ENCODE results near the gene KCNE2.
"Not testable (repeated sequence)": the region's sequence is repeated elsewhere in the genome, so short reads cannot be mapped to it uniquely, and the experiment has no call there.

Gene KCNE2

DNA sequence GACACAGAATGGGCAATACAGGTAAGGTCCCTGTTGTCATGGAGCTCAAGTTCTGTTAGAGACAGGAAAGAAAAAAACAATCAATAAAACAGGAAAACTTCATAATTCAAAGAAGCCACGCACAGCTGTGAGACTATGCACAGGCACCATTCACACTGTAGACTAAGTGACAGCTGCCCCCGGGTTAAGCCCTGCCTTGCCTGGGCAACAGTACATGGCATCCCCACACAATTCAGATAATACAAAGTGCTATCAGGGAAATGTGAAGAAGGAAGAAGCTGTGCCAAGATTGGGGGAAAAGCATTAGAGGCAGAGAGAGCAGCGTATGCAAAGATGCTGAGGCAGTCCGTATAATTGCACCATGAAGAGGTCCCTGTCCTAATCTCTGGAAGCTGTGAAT is 9.0 kb upstream of the KCNE2 start:
- DNase-seq = no peak

DNA sequence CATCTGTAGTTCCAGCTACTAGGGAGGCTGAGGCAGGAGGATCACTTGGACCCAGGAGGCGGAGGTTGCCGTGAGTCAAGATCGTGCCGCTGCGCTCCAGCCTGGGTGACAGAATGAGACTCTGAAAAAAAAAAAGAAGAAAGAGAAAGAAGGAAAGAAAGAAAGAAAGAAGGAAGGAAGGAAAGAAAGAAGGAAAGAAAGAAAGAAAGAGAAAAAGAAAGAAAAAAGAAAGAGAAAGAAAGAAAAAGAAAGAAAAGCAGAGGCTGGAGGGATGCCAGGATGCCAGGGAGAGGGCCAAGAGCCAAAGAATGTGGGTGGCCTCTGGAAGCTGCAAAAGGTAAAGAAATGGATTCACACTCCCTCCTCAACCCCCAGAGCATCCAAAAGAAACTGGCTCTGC is 8.2 kb upstream of the KCNE2 start:
- no peak for DNase-seq

DNA sequence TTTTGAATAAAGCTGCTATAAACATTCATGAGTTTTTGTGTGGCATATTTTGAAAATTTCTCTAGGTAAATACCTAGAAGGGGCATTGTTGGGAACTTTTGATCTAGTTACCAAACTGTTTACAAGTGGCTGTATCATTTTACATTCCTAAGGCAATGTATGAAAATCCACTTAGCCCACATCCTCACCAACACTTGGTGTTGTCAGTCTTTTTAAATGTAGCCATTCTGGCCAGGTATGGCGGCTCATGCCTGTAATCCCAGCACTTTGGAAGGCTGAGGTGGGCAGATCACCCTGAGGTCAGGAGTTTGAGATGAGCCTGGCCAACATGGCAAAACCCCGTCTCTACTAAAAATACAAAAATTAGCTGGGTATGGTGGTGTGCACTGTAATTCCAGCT is 5.9 kb upstream of the KCNE2 start:
- no peak for DNase-seq

DNA sequence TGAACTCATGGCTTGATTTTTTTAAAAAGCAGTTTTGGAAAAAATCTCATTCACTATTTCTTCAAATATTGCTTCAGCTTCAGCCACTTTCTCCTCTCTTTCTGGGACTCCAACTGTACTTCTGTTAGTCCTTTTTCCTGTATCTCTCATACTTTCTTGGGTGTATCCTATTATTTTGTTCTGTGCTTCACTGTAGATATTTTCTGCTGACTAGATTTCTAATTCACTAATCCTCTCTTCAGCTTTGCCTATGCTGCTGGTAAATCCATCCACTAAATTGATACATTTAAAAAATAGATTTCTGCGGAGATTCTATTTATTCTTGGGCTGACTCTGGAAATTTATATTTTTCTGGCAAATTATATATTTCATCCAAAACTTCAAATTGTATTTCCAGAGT is 4.9 kb upstream of the KCNE2 start:
- no peak for DNase-seq

DNA sequence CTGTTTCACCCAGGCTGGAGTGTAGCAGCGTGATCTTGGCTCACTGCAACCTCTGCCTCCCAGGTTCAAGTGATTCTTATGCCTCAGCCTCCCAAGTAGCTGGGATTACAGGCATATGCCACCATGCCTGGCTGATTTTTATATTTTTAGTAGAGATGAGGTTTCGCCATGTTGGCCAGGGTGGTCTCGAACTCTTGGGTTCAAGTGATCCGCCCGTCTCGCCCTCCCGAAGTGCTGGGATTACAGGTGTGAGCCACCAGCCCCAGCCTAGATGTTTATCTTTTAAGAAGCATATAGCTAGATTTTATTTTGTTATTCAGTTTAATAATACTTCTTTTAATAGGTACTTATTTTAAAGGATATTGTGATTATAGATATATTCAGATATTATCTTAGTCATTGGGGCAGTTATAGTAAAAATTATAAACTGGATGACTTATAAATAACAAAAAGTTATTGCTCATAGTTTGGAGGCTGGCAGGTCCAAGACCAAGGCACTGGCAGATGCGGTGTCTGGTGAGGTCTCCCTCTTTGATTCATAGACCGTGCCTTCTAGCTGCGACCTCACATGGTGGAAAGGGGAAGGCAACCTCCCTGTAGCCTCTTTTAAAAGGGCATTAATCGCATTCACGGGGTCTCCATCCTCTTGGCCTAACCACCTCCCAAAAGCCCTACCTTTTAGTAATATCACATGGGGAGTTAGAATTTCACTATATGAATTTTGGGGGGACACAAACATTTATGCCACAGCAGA is 3.1 kb upstream of the KCNE2 start:
- no peak for DNase-seq

DNA sequence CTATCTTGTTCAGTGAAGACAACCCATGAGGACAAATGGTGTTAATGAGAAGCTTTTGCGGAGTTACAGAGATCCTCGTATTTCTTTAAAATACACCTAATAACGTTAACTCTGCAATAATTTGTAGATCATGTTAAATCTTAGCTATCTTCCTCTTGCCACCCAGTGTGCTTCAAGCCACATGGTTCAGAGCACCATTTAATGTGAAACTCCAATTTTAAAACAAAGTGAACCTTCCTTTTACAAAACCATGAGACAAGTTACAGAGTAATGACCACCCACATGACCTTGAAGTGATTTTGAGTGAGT is 1.7 kb upstream of the KCNE2 start:
- no peak for DNase-seq

DNA sequence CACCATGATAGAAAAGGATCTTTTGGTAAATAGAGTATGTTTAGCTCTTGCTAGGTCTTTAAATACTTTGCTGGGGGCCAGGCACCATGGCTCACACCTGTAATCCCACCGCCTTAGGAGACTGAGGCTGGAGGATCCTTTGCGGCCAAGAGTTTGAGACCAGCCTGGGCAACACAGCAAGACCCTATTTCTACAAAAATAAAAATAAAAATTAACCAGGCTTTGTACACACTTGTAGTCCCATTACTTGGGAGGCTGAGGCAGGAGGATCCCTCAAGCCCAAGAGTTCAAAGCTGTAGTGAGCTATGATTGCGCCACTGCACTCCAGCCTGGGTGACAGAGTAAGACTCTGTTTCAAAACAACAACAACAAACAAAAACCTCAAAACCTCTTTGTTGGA is 1.1 kb upstream of the KCNE2 start:
- no peak for DNase-seq

DNA sequence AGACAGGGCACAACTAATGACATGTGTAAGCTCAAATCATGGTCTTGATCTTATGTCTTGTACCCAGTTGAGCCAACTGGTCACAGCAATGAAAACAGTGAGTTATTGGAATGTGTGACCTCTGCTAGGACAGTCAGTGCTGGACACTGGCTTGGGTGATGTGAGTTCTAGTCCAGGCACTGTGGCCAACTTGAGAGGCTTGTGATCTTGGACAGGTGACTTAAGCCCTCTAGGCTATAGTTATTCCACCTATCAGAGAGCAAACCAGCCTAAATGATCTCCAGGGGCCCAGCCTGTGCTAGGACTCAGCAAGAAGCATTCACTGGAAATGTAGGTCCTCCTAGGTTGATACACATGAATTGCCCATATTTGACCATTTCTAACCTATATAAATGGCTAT is 1.1 kb downstream of the KCNE2 start:
- DNase-seq = no peak

DNA sequence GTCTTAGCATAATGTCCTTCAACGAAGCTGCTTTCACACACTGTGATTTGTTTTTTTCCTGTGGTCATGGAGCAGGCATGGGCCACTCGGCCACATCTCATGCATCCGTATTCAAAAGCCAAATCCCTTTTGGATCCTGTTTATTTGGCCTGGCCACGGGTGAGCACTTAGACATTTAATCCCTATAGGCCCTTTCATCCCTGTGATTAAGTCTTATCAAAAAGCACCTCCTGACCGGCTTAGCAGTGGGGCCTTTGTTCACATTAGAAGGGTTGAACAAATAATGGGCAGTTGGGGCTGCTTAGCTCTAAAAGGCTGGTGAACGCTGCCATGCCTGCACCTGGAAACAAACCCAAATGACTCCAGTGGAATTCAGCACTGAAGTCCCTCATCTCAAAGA is 2.0 kb downstream of the KCNE2 start:
- no peak for DNase-seq

DNA sequence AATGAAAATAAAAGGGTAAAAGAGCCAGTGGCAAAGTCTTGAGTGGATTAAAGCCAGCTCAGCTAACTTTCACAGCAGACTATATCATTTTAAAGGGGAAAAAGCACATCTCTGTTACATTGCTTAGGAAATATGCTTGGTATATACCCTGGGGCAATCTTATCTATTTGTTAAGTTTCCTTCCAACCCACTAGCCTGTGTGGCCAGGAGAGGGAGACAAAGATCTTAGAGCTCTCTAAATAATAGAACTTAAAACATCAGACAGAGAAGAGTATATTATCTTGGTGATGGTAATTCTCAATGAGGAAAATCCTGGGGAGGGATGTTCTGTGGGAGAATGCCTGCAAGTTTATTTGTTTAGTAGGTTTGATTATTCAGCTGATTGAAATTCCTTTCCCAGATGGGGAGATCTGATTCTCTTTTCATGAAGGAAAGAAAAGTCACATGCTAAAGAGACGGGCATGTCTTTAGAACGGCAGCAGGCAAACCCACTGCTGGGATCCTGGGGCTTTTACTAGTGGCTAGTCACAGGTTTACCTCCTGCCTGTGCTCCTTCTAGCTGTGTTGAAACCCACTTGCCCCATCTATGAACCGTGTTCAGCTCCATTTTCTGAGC is 3.6 kb downstream of the KCNE2 start:
- DNase-seq = peak; percentile 33 to 38

DNA sequence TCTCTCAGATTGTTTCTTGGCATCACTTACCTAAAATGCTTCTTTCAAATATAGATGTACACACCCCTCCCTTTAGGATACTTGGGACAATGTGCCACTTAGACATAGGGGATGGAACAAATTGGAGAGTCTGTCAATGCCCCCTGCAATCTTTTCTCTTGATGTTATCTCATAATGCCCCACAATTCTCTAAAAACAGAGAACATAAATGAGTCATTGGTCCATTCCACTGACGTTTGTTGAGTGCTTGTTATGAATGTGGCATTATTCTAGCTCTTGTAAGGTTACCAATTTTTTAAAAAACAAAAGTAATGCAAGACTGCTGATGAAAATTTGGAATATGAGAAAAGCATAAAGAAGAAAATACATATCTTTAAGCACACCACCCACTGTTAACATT is 5.9 kb downstream of the KCNE2 start:
- no peak for DNase-seq

DNA sequence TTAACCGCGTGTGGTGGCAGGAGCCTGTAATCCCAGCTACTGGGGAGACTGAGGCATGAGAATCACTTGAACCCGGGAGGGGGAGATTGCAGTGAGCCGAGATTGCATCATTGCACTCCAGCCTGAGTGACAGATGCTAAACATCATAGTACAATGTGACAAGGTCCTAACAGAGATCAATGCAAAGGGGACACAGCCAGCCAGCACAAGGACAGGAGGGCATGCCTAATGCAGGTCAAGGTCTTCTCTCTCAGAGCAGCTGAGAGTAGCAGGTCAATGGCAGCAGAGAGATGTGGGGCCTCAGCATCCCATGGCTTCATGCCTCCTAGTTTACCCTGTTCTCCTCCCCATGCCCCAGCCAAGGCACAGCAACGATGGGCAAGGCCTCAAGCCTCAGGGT is 8.5 kb downstream of the KCNE2 start:
- DNase-seq = peak; percentile 4 to 8

DNA sequence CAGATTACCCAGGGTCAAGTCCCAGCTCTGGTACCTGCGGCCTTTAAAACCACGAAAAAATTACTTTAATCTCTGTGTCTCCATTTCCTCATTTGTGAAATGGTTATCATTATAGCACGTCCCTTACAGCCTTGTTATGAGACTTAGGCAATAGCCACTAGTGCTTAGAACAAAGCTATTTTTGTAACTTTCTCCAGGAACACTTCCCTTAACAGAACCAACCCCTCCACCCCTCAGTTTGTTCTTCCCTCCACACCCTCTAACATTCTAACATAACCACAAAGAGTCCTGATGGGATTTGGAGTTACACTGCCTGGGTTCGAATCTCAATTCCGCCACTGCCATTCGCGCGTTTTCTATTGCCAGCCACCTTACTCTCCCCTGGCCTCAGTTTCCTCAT is 10.7 kb downstream of the KCNE2 start:
- DNase-seq = not testable (repeated sequence)

DNA sequence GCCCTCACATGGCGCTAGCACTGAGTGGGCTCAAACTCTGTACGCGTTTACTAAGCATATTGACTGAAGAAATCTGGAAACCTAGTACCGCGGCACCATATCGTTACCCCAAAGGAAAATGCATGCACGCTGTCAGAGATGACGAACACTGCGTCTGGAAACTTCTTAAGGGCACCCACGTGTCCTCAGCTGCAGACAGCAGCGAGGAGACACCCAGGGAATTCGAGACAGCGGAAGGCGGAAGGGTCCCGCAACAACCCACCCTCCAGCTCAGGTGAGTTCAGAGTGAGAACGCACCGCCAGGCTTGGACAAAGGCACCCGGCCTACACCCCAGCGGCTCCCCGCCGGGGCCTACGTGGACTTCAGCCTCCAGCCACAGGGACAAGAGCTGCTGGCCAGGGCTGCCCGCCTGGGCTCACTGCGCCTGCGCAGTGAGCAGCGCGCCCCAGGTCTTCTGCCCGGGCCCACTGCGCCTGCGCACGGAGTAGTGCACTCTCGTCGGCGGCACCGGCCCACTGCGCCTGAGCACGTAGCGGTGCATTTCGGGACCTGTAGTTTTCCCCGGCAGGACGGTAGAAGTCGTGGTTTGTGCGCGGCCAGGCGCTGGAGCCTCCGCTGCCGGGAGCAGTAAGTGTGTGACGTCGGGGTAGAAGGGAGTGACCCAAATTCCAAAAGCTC is 11.3 kb downstream of the KCNE2 start, which contains the start of gene SMIM11:
SMIM11 (plus strand) TSS at position 568 of the 679 bp plus-strand sequence. CDS start 3,998 bp downstream, outside the sequence.
- DNase-seq = not testable (repeated sequence)

DNA sequence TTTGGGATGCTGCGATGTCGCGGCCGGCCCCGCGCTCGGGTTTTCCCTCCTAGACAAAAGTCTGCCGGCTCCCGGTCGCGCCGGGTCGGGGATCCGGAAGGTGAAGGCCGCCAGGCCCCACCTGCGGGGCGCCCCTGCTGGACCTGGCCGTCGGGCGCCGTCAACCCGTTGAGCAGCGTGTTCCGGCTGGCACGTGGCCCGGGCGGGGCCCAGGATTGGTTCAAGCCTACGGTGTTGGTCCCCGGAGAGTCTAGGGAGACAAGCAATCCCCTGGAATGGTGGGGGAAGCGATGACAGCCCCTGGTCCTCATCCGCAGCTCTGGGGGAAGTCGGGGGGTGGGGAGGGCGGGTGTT is 11.8 kb downstream of the KCNE2 start:
- not testable (repeated sequence) for DNase-seq

DNA sequence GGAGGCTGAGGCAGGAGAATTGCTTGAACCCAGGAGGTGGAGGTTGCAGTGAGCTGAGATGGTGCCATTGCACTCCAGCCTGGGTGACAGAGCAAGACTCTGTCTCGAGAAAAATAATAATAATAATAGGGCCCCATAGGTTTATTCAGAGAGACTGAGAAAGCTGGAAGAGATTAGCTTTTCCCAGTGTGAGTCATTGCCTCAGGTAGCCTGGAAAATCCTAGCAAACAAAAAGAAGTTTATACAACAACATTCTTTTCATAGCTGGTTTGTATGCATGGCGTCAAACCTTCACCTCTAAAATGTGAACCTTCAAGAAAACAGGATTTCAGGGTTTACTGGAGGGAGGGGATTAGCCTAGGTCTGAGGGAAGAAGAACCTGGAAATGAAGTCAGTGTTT is 19.3 kb downstream of the KCNE2 start:
- not testable (repeated sequence) for DNase-seq

DNA sequence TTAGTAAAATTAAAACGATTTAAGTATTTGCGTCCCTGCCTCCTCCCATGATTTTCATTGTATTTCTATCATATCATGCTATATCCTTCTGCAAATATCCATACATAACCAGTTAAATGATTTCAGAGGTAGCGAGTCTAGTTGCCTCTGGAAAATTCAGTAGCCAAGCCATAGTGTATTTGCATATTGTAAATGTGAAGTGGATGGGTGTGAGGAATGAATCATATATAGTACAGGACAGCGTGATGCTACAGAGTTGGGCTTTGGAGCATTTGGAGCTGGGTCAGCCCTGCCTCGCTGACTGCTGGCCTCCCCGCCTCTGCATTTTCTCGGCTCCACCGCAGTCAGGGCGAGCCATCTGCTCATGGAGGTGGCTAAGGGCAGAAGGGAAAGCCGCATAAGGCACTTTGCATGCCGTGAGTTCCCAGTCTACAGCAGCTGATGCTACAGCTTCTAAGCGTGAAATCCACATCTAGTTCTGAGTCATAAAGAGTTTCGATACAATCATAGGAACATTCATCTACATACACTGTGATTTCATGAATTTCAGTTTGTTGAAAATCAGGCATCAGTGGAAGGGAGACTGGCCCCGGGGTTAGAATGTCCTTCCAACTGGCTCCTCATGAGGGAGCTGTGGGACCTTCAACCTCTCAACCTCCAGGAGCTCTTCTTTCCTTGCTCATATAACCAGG is 20.1 kb downstream of the KCNE2 start:
- not testable (repeated sequence) for DNase-seq

DNA sequence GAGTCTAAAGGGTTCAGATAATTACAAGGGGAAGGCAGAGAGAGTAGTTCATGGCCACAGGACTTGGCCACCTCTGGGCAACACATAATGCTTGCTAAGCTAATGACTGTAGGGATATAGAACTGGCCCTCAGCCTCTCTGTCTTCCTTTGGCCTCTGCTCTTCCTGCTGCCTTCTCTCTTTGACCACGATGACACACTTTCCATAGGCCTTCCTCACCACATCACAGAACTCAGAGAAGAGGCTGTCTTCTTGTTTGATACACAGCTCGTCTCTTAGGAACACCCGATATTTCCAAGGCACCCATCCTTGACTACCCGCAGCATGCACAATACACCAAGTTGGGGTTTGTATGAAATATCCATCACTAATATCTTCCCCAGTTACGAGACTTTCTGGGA is 36.7 kb downstream of the KCNE2 start:
- not testable (repeated sequence) for DNase-seq

DNA sequence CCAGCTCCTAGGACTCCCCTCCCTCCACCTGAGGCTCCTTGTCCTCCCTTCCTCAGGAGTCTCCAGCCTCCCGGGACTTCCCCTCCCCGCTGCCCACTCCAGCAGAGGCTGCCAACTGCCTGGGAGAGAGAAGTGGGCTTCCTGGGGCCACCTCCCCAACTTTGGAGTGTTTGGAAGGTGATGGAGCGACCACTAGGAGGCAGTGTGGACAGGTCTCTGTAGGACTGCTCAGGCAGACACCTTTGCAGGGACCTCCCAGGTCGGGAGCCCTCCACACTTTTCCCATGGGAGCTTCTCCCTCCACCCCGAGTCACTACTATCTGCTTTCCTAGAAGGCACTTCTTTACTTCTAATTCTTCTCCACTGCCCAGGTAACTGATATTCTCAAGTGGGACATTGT is 40.9 kb downstream of the KCNE2 start:
- not testable (repeated sequence) for DNase-seq

DNA sequence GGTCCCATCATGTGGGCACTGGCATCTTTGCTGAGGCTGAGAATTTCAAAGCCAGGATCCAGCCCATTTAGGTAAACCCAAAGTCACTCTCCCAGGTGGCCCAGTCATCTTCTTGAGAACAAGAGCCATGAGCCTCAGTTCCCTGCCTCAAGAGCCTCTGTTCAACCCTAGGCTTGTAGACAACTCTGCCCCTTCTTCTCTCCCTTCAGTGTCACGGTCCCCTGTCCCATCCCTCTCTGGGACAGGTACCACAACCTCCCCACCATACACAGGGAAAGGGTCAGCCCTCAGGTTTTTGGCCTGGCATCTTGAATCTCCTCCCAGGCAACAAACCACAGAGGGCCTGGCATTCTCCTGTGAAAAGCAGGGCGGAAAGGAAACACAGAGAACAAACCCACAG is 41.9 kb downstream of the KCNE2 start:
- DNase-seq = not testable (repeated sequence)

DNA sequence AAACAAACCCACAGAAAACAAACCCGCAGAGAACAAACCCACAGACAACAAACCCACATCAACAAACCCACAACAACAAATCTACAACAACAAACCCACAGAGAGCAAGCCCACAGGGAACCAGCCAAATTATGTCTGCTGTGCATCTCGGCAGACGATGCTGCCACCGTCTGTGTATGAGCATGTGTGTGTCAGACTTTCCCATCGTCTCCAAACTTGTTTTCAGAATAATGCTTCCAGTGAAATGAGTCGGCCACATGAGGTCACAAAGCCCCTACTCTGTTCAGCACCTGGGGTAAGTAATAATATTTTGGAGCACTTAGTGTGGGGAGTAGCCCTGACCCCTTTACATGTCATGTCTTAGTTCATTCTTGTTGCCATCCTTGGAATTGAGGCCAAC is 42.3 kb downstream of the KCNE2 start:
- not testable (repeated sequence) for DNase-seq

DNA sequence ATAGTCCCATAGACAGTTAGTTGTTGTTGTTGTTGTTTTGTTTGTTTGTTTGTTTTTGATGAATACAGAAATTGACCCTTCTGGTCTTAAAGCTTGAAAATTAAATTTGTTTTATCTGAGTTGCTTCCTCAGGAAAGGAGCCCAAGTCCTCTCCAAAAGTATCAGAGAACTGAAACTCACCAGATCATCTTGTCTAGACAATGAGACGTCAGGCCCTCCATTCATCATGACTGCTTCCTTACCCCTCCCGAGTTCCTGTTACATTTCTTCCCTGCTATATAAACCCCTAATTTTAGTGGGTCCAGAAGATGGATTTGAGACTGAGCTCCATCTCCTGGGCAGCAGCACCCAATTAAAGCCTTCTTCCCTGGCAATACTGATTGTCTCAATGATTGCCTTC is 42.9 kb downstream of the KCNE2 start:
- not testable (repeated sequence) for DNase-seq

DNA sequence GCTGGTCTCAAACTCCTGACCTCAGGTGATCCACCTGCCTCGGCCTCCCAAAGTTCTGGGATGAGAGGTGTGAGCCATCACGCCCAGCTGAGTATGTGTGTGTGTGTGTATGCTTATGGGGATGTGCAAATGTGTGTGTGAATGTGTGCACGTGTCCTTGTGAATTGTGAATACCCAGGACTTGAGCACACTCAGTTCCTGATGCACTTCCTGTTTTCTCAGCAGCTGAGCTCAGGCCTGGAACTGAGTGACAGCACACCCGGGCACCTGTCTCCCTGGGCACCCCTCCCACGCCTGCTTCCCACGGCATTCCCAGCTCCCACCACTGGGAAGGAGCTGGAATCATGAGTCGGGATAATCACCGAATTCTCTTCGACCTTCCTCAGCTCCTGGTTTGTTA is 43.5 kb downstream of the KCNE2 start:
- not testable (repeated sequence) for DNase-seq

Measured in activated T-cell treated with anti-CD3 and anti-CD28 coated beads, Interleukin-2, amount 50 U/mL, for 48 hours (primary cell).